Keratinocyte (primary cell): Measurements from ENCODE around the gene SORBS1.

Experiments
- EZH2 ChIP-seq: IDR thresholded peaks from one replicate; pipeline ENCODE4 v1.6.1; 2012; ENCODE audit warnings: inconsistent platforms, mild to moderate bottlenecking, low read length, moderate library complexity
- TF ChIP-seq, protein P1 (sequence below), 3 experiments: IDR thresholded peaks in 1 of 3; conservative IDR thresholded peaks in 1 of 3; optimal IDR thresholded peaks in 1 of 3; 2 replicates in 2 of 3; 3 replicates in 1 of 3; pipeline versions ENCODE3 to v1.5.1; 2011; ENCODE audit warnings: low read length in 3 of 3, mild to moderate bottlenecking in 3 of 3, moderate library complexity in 2 of 3, control low read depth in 1 of 3, inconsistent platforms in 1 of 3; ENCODE audit not compliant: insufficient read depth in 2 of 3; ENCODE audit errors: extremely low read depth in 1 of 3

GRCh38 chr10:95466436-95466835, 94.7 kb downstream of the SORBS1 start:
- TF ChIP-seq, protein P1, sequence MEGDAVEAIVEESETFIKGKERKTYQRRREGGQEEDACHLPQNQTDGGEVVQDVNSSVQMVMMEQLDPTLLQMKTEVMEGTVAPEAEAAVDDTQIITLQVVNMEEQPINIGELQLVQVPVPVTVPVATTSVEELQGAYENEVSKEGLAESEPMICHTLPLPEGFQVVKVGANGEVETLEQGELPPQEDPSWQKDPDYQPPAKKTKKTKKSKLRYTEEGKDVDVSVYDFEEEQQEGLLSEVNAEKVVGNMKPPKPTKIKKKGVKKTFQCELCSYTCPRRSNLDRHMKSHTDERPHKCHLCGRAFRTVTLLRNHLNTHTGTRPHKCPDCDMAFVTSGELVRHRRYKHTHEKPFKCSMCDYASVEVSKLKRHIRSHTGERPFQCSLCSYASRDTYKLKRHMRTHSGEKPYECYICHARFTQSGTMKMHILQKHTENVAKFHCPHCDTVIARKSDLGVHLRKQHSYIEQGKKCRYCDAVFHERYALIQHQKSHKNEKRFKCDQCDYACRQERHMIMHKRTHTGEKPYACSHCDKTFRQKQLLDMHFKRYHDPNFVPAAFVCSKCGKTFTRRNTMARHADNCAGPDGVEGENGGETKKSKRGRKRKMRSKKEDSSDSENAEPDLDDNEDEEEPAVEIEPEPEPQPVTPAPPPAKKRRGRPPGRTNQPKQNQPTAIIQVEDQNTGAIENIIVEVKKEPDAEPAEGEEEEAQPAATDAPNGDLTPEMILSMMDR (optimal IDR thresholded peaks at IDR 0.05 in 1 of 3, IDR thresholded peaks at IDR 0.05 in 1 of 3, conservative IDR thresholded peaks at IDR 0.05 in 1 of 3; ENCODE audit: extremely low read depth in 1 of 3, insufficient read depth in 2 of 3, low read length in 3 of 3): no peak
- TF ChIP-seq EZH2: no peak
